HG02973 (cell line): ENCODE results near the gene ZNF107.
"Not testable (repeated sequence)": the region's sequence is repeated elsewhere in the genome, so short reads cannot be mapped to it uniquely, and the experiment has no call there.

Source experiments
- ATAC-seq: cut with Tn5 transposase; IDR thresholded peaks from one replicate; pipeline ENCODE4 v1.9.1; 2021; ENCODE audit warnings: moderate library complexity; ENCODE audit not compliant: unreplicated experiment

Gene ZNF107

DNA sequence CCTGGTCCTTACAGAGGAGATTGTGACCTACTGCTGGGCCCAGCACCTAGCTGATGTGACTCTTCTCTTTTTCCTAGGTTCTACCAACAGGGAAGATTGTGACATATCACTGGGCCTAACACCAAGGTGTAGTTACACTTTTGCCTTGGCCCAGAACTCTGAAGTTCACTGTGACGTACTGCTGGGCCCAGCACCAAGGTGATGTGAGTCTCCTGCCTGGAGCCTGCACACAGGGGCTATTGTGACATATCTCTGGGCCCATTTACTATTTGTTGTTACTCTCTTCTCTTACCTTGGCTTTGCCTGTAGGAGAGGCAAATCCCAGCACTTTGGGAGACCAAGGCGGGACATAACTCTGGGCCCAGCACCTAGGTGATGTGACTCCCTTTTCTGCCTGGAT, 23.1 kb upstream of the ZNF107 start:
- ATAC-seq, result no peak

DNA sequence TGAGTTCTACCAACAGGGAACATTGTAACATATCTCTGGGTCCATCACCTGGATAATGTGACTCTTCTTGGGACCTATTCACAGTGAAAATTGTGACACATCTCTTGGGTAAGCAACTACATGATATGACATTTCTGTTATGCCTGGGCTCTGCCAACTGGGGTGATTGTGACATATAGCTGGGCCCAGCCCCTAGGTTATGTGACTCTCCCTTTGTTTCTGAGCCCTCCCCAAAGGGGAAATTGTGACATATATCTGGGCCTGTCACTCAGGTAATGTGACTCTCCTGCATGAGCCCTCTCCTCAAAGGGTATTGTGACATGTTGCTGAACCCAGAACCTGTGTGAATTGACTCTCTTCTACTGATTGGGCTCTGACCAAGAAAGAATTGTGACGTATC, 22.4 kb upstream of the ZNF107 start:
- no peak for ATAC-seq

DNA sequence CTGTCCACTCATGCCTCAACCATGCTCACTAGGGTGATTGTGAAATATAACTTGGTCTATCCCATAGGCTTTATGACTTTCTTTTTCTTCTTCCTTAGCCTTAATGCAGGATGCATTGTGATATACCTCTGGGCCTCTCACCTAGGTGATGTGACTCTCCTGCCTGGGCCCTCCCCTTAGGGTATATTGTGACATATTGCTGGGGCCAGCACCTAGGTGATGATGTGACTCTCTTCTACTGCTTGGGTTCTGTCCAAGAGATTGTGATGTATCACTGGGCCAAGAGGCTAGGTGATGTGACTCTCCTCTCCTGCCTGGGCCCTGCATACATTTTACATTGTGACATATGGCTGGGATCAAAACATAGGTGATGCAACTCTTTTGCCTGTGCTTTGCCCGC, 14.7 kb upstream of the ZNF107 start:
- no peak for ATAC-seq

DNA sequence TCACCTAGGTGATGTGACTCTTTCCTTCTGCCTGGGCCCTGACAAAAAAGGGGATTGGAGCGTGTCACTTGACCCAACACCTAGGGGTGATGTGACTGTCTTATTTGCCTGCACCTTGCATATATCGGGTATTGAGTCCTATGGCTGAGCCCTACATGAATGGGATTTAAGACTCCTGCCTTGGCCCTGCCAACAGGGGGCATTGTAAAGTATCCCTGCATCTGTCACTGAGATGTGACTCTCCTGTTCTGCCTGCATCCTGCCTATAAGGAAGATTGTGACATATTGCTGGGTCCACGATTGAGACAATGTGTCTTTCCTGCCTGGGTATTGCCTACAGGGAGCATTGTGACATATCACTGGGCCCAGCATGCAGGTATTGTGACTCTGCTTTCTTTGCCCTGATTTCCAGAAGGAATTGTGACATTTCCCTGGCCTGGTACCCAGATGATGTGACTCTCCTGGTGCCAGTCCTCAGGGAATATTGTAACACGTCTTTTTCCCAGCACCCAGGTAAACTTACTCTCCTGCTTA, 14.2 kb upstream of the ZNF107 start:
- no peak for ATAC-seq

- no peak for ATAC-seq
These were observed 12.1 kb upstream of the ZNF107 start for GRCh38 chr7:64653721-64654401.

DNA sequence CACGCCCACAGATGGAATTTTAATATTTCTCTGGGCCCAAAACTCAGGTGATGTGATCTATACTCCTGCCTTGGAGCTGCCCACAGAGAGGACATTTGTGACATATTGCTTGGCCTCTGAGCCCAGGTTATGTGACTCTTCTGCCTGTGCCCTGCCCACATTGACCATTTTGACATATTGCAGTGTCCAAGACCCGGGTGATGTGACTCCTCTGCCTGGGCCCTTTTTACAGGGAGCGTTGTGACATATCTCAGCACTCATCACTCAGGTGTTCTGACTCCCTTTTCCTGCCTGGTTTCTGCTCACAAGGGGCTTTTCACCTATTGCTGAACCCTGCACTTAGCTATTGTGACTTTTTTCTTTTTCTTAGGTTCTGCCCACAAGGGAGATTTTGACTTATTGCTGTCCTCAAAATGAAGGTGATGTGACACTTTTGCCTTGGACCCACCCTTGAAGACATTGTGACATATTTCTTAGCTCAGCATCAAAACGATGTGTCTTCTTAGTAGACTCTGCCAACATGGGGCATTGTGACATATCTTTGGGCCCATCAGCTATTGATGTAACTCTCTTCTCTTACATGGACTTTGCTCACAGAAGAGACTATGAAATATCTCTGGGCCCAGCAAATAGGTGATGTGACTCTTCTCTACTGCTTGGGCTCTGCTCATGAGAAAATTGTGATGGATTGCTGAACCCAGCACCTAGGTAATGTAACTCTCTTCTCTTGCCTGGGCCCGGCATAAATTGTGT, 11.0 kb upstream of the ZNF107 start:
- ATAC-seq, result no peak

- ATAC-seq, result no peak
These were observed 10.1 kb upstream of the ZNF107 start for GRCh38 chr7:64655811-64656210.

GRCh38 chr7:64656489-64656888, 9.4 kb upstream of the ZNF107 start:
- ATAC-seq, result no peak

DNA sequence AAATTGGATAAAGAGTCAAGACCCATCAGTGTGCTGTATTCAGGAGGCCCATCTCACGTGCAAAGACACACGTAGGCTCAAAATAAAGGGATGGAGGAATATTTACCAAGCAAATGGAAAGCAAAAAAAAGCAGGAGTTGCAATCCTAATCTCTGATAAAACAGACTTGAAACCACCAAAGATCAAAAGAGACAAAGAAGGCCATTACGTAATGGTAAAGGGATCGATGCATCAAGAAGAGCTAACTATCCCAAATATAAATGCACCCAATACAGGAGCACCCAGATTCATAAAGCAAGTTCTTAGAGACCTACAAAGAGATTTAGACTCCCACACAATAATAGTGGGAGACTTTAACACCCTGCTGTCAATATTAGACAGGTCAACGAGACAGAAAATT, 3.8 kb upstream of the ZNF107 start:
- not testable (repeated sequence) for ATAC-seq

GRCh38 chr7:64666663-64667050, 724 bp downstream of the ZNF107 start:
- no peak for ATAC-seq

- no peak for ATAC-seq
These were observed 1.4 kb downstream of the ZNF107 start for GRCh38 chr7:64667311-64667710.

- no peak for ATAC-seq
These were observed 6.5 kb downstream of the ZNF107 start for GRCh38 chr7:64672414-64672813.

- no peak for ATAC-seq
These were observed 19.2 kb downstream of the ZNF107 start for GRCh38 chr7:64685091-64685490.

DNA sequence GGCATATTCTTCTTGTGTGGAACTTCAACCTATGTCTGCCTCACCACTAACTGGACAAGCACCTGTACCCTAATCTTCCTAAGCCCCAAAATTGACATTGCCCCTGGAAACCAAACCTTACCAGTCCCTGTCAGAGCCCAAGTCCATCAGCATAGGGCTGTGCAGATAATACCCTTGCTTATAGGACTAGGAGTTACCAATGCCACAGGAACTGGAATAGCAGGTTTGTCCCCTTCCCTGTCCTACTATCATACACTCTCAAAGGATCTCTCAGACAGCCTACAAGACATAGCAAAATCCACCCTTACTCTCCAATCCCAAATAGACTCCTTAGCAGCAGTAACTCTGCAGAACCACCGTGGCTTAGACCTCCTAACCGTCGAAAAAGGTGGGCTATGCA, 19.8 kb downstream of the ZNF107 start:
- ATAC-seq, result no peak

DNA sequence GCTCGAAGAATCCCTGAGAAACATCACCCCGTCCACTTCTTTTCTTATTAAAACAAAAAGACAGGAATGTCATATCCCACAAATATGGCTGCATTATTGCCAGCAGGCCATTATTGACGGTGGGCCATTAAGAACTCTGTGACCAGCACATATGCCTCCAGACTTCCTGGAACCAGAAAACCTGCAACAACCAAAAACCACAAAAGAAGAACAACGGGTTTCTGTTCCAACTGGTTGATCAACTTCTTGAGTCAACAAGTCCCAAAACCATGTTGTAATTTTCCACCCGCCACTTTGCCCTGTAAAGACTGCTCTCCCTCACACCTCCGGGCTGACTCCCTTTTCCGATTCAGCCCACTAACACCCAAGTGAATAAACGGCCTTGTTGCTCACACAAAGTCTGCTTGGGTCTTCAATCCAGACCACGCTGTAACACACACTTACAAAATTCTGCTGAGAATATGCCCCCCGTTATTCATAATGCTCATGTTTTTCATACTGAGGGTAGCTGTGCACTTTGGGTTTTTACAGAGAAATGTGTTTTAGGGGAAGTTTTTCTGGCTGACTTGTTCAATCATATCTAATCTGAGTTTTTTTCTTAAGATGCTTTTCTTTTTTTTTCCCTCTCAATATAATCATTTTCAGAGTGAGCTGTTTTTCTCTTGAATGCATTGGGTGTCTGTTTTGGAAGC, 20.7 kb downstream of the ZNF107 start:
- ATAC-seq, result no peak

GRCh38 chr7:64687249-64687648, 21.3 kb downstream of the ZNF107 start:
- no peak for ATAC-seq

DNA sequence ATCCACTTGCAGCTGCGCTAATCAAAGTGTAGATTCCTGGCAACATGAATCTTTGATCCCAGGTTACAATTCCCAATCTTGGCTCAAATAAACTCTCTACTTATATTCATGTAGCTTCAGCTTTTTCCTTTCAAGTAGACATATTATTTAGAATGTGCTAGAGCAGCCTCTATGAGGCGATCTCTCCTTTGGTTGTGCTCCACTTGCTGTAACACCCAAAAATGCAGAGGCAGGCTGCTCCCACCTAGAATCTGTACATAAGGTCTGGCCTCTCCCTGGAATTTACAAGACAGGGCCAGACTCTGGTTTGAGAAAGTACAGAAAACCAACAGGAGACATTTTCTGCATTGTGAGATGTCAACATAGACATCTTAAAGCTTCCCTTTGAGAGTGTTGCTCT, 23.1 kb downstream of the ZNF107 start:
- no peak for ATAC-seq

DNA sequence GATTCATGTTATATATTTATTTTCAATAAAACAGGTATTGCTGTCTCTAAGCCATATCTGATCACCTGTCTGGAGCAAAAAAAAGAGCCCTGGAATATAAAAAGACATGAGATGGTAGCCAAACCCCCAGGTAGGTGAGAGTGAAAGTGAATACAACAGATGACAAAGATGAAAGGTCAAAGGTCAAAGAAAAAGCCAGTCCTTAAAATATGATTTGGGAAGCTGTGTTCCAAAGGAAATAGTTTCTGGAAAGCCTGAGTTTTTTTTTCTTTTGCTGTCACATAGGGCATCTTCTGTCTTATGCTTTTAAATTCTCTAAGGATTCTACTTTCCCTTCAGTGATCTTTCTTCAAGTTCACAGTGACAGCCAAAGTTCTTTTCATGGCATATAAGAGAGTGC, 25.9 kb downstream of the ZNF107 start:
- ATAC-seq, result no peak

DNA sequence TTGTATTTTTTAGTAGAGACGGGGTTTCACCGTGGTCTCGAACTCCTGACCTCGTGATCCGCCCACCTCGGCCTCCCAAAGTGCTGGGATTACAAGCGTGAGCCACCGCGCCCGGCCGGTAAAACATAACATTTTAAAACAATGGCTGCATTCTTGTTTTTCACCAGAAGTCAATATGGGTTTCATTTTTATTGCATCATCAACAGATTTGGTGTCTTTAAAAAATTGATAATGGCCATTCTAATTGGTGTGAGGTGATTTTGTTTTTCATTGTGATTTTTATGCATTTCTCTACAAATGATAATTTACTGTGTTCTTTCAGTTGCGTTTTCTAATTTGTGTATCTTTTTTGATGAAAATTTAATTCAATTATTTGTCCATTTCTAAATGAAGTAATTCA, 31.9 kb downstream of the ZNF107 start:
- not testable (repeated sequence) for ATAC-seq

GRCh38 chr7:64706625-64707292, 40.8 kb downstream of the ZNF107 start:
- no peak for ATAC-seq

DNA sequence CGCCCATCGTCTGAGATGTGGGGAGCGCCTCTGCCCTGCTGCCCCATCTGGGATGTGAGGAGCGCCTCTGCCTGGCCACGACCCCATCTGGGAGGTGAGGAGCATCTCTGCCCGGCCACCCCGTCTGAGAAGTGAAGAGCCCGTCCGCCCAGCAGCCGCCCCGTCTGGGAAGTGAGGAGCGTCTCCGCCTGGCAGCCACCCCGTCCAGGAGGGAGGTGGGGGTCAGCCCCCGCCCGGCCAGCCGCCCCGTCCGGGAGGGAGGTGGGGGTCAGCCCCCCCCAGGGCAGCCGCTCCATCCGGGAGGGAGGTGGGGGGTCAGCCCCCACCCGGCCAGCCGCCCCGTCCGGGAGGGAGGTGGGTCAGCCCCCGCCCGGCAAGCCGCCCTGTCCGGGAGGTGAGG, 52.0 kb downstream of the ZNF107 start:
- ATAC-seq, result not testable (repeated sequence)
